GM21723 (cell line): ENCODE results near the gene GSTCD.
"Not testable (repeated sequence)": the region's sequence is repeated elsewhere in the genome, so short reads cannot be mapped to it uniquely, and the experiment has no call there.

Experiments used
- ATAC-seq: cut with Tn5 transposase; IDR thresholded peaks from one replicate; pipeline ENCODE4 v1.9.1; 2021; ENCODE audit warnings: mild to moderate bottlenecking, moderate library complexity; ENCODE audit not compliant: unreplicated experiment

The GSTCD gene

GRCh38 chr4:105708181-105709080, at the start of gene GSTCD, which contains the start of gene INTS12:
GSTCD (plus strand) TSS chr4:105708784; CDS start chr4:105717614, 8,830 bp downstream.
INTS12 (minus strand) TSS chr4:105708689; CDS start chr4:105700005, 8,684 bp downstream.
- peak; percentile 82 for ATAC-seq

- ATAC-seq, result no peak
These were observed 49.4 kb upstream of the GSTCD start for GRCh38 chr4:105659190-105659589.

GRCh38 chr4:105661028-105661427, 47.6 kb upstream of the GSTCD start:
- ATAC-seq, result no peak

- ATAC-seq, result no peak
These were observed 45.5 kb upstream of the GSTCD start for GRCh38 chr4:105662935-105663675.

- ATAC-seq, result no peak
These were observed 41.9 kb upstream of the GSTCD start for GRCh38 chr4:105666693-105667092.

GRCh38 chr4:105670684-105671083, 37.9 kb upstream of the GSTCD start:
- ATAC-seq, result no peak

GRCh38 chr4:105671301-105671700, 37.3 kb upstream of the GSTCD start:
- no peak for ATAC-seq

- ATAC-seq, result no peak
These were observed 34.6 kb upstream of the GSTCD start for GRCh38 chr4:105674011-105674410.

GRCh38 chr4:105677709-105678108, 30.9 kb upstream of the GSTCD start:
- no peak for ATAC-seq

GRCh38 chr4:105679186-105679585, 29.4 kb upstream of the GSTCD start:
- ATAC-seq, result no peak

- no peak for ATAC-seq
These were observed 25.5 kb upstream of the GSTCD start for GRCh38 chr4:105683038-105683437.

GRCh38 chr4:105686571-105686970, 22.0 kb upstream of the GSTCD start:
- no peak for ATAC-seq

- ATAC-seq, result not testable (repeated sequence)
These were observed 13.8 kb upstream of the GSTCD start for GRCh38 chr4:105694812-105695211.

GRCh38 chr4:105695832-105696231, 12.8 kb upstream of the GSTCD start:
- ATAC-seq, result not testable (repeated sequence)

GRCh38 chr4:105698607-105699006, 10.0 kb upstream of the GSTCD start:
- ATAC-seq, result no peak

- no peak for ATAC-seq
These were observed 803 bp upstream of the GSTCD start for GRCh38 chr4:105707782-105708180.

GRCh38 chr4:105709081-105709450, 482 bp downstream of the GSTCD start:
- ATAC-seq, result peak; percentile 39

GRCh38 chr4:105710012-105710600, 1.5 kb downstream of the GSTCD start:
- no peak for ATAC-seq

- no peak for ATAC-seq
These were observed 2.1 kb downstream of the GSTCD start for GRCh38 chr4:105710678-105711077.

GRCh38 chr4:105712766-105713165, 4.2 kb downstream of the GSTCD start:
- no peak for ATAC-seq

- peak; percentile 70 for ATAC-seq
These were observed 5.5 kb downstream of the GSTCD start for GRCh38 chr4:105714071-105714521.
